Right ventricle myocardium superior (tissue), 1 donor: ENCODE measurements around the gene LCLAT1. TPM values are rescaled to one million over a fixed set of nuclear protein-coding genes. Genes with fewer than 3 reads are reported as not detected.

Experiments
- ATAC-seq: fragments of 200-7000 bp; cut with Tn5 transposase; one replicate; pipeline ENCODE4 v1.9.1; 2020; ENCODE audit warnings: mild to moderate bottlenecking; ENCODE audit not compliant: poor library complexity
- DNase-seq: peaks from one replicate; pipeline ENCODE4 v3.0.0-alpha.2; 2020
- intact Hi-C: fragments of 100-400 bp; cut with DNase I; formaldehyde crosslinking; loops from one replicate; pipeline ENCODE4 v1.11.2; 2022
- total RNA-seq: library from RNA; stranded (reverse); fragmentation: NEBNext Ultra II Directional; extraction: Animal tissue kit (Norgen Biotek cat#: 25700); gene quantifications from one replicate; pipeline ENCODE4 v1.2.1, GENCODE V29; 2021
- donor health status: DM: no; HTN: yes; CAD: no; lungs with severe emphysema.

The LCLAT1 gene
- total RNA-seq, 1 donor from 2014 or later: 26.3 TPM

- DNase-seq (no peak), ATAC-seq (no peak)
- intact Hi-C loops: no loop called here
Measured at GRCh38 chr2:30421026-30421603, 25.9 kb upstream of the LCLAT1 start.

- ATAC-seq (peak; percentile 85), DNase-seq (no peak)
- intact Hi-C loops: no loop called here
Measured at GRCh38 chr2:30421604-30422443, 25.2 kb upstream of the LCLAT1 start.

GRCh38 chr2:30422444-30423040 lies 24.5 kb upstream of the LCLAT1 start:
- intact Hi-C loops: no loop called here
- DNase-seq: peak; percentile 51
- peak; percentile 67 for ATAC-seq

- DNase-seq (no peak), ATAC-seq (no peak)
- intact Hi-C loops: no loop called here
Measured at GRCh38 chr2:30424231-30424630, 22.8 kb upstream of the LCLAT1 start.

GRCh38 chr2:30425326-30425725 lies 21.7 kb upstream of the LCLAT1 start:
- no peak for DNase-seq
- intact Hi-C loops: no loop called here
- ATAC-seq: no peak

- intact Hi-C loops: no loop called here
Measured at GRCh38 chr2:30427606-30428347, 19.3 kb upstream of the LCLAT1 start.

GRCh38 chr2:30428348-30428662 lies 18.7 kb upstream of the LCLAT1 start:
- DNase-seq: no peak
- ATAC-seq: no peak
- intact Hi-C loops: no loop called here

More at GRCh38 chr2:30427606-30428347, 19.3 kb upstream of the LCLAT1 start:
- ATAC-seq (no peak), DNase-seq (no peak)

- intact Hi-C loops: no loop called here
- DNase-seq (no peak), ATAC-seq (no peak)
Measured at GRCh38 chr2:30428827-30429461, 18.1 kb upstream of the LCLAT1 start.

- ATAC-seq (no peak), DNase-seq (no peak)
- intact Hi-C loops: no loop called here
Measured at GRCh38 chr2:30433541-30434299, 13.3 kb upstream of the LCLAT1 start.

- intact Hi-C loops: no loop called here
- DNase-seq (no peak), ATAC-seq (no peak)
Measured at GRCh38 chr2:30434708-30435107, 12.3 kb upstream of the LCLAT1 start.

GRCh38 chr2:30436859-30437435 lies 10.1 kb upstream of the LCLAT1 start:
- intact Hi-C loops: no loop called here
- DNase-seq (no peak), ATAC-seq (peak; percentile 34)

GRCh38 chr2:30437809-30438548 lies 9.1 kb upstream of the LCLAT1 start:
- ATAC-seq: peak; percentile 88
- intact Hi-C loops: no loop called here

GRCh38 chr2:30439296-30439695 lies 7.8 kb upstream of the LCLAT1 start:
- intact Hi-C loops: no loop called here
- DNase-seq (no peak), ATAC-seq (no peak)

More at GRCh38 chr2:30437809-30438548, 9.1 kb upstream of the LCLAT1 start:
- DNase-seq: no peak

GRCh38 chr2:30439879-30440278 lies 7.2 kb upstream of the LCLAT1 start:
- no peak for DNase-seq
- ATAC-seq: no peak
- intact Hi-C loops: loop anchor here (10.0 kb wide), 2 partner anchors 105 to 255 kb away; no protein-coding TSS in a partner anchor

- DNase-seq (no peak), ATAC-seq (no peak)
- intact Hi-C loops: loop anchor here (10.0 kb wide), 2 partner anchors 106 to 254 kb away; no protein-coding TSS in a partner anchor
Measured at GRCh38 chr2:30441023-30441422, 6.0 kb upstream of the LCLAT1 start.

- intact Hi-C loops: loop anchor here (10.0 kb wide), 2 partner anchors 108 to 252 kb away; no protein-coding TSS in a partner anchor
- no peak for DNase-seq
- no peak for ATAC-seq
Measured at GRCh38 chr2:30443081-30443480, 4.0 kb upstream of the LCLAT1 start.

GRCh38 chr2:30444273-30444672 lies 2.8 kb upstream of the LCLAT1 start:
- DNase-seq (peak; percentile 46), ATAC-seq (no peak)
- intact Hi-C loops: loop anchor here (10.0 kb wide), 2 partner anchors 109 to 251 kb away; no protein-coding TSS in a partner anchor
